Left lung (tissue), 10 donors: ENCODE data around the gene GABARAPL1. TPM values are rescaled to one million over a fixed set of nuclear protein-coding genes. Genes with fewer than 3 reads are reported as not detected.
"Not testable (repeated sequence)": the region's sequence is repeated elsewhere in the genome, so short reads cannot be mapped to it uniquely, and the experiment has no call there.

ENCODE experiments used
- ATAC-seq: fragments of 200-7000 bp; cut with Tn5 transposase; one replicate; pipeline ENCODE4 v1.9.1; 2020; ENCODE audit warnings: moderate library complexity
- DNase-seq, 4 donors: peaks; one replicate each; pipeline ENCODE4 v3.0.0-alpha.2; 2013 to 2020
- H3K27ac ChIP-seq, 2 donors: fragments of 200-600 bp; sonication (generic) in 1 of 2; one replicate each; pipeline versions ENCODE4 v1.5.0 to v1.8.0; 2020 to 2021
- H3K27me3 ChIP-seq, 2 donors: fragments of 200-600 bp; sonication (generic) in 1 of 2; one replicate each; pipeline versions ENCODE4 v1.5.0 to v1.8.0; 2020 to 2021
- H3K36me3 ChIP-seq, 2 donors: fragments of 200-600 bp; sonication (generic) in 1 of 2; one replicate each; pipeline versions ENCODE4 v1.5.0 to v1.8.0; 2020 to 2021
- H3K4me1 ChIP-seq, 2 donors: fragments of 200-600 bp; one replicate each; pipeline ENCODE4 v1.8.0; 2021
- H3K4me3 ChIP-seq, 2 donors: fragments of 200-600 bp; sonication (generic) in 1 of 2; one replicate each; pipeline versions ENCODE4 v1.5.0 to v1.8.0; 2020 to 2021; ENCODE audit warnings: mild to moderate bottlenecking in 1 of 2
- H3K9me3 ChIP-seq, 2 donors: fragments of 200-600 bp; sonication (generic) in 1 of 2; one replicate each; pipeline versions ENCODE4 v1.5.0 to v1.8.0; 2020 to 2021
- intact Hi-C, 2 donors: fragments of 100-400 bp; cut with DNase I; formaldehyde crosslinking; loops; one replicate each; pipeline versions ENCODE4 v1.11.2 to v1.14.2; 2022
- polyA plus RNA-seq, 6 donors: library from polyadenylated mRNA; unstranded; fragments of 120-200 nt; gene quantifications; one replicate each; pipeline ENCODE4 v1.2.1, GENCODE V29; 2013; ENCODE audit not compliant: insufficient read length in 6 of 6
- total RNA-seq, 2 donors: library from RNA; stranded (reverse); fragmentation: NEBNext Ultra II Directional; extraction: Animal tissue kit (Norgen Biotek cat#: 25700); gene quantifications; one replicate each; pipeline ENCODE4 v1.2.1, GENCODE V29; 2021
- TF ChIP-seq, protein P1 (sequence below), 2 donors: fragments of 200-600 bp; sonication (generic) in 1 of 2; IDR thresholded peaks; one replicate each; pipeline versions ENCODE4 v1.5.0 to v1.8.0; 2021; ENCODE audit warnings: antibody characterized with exemption in 2 of 2
- donor health status: DM: no; HTN: yes; CAD: no.
- donor health status: DM: no; HTN: no; CAD: no.

Gene GABARAPL1
- total and polyA plus RNA-seq, 8 donors, result 38.6 to 68.4 (median 48.4) TPM

DNA sequence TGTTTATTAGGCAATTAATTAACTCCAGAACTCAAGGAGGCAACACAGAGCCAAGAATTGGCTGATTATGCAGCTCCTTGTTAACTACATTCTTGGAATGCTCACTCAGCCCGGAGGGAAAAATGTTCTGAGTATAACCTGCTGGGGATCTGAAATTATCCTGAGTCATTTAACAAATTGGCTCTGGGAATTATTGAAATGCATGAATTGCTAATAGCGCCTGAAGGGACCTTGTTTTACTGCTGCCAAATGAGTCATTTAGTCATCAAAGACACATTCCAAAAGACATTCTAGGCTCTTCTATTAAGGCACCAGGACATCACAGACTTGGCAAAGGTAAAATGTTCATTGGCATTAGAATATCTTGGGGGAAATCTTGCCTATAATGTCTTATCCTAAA lies 20.8 kb upstream of the GABARAPL1 start:
- Histone ChIP-seq H3K4me1 (peaks cover 6 to 7% of the 10 kb centered on the region in 2 donors), H3K27me3 (no peaks in the 10 kb centered on the region), H3K9me3 (no peaks in the 10 kb centered on the region), H3K4me3 (no peak overlapping the region), H3K27ac (no peak overlapping the region), H3K36me3 (no peaks in the 10 kb centered on the region)
- TF ChIP-seq, protein P1, sequence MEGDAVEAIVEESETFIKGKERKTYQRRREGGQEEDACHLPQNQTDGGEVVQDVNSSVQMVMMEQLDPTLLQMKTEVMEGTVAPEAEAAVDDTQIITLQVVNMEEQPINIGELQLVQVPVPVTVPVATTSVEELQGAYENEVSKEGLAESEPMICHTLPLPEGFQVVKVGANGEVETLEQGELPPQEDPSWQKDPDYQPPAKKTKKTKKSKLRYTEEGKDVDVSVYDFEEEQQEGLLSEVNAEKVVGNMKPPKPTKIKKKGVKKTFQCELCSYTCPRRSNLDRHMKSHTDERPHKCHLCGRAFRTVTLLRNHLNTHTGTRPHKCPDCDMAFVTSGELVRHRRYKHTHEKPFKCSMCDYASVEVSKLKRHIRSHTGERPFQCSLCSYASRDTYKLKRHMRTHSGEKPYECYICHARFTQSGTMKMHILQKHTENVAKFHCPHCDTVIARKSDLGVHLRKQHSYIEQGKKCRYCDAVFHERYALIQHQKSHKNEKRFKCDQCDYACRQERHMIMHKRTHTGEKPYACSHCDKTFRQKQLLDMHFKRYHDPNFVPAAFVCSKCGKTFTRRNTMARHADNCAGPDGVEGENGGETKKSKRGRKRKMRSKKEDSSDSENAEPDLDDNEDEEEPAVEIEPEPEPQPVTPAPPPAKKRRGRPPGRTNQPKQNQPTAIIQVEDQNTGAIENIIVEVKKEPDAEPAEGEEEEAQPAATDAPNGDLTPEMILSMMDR (IDR thresholded peaks at IDR 0.05), result no peak
- intact Hi-C loops, result loop anchor here in 1 of 2 donors (5.0 kb wide), 1 partner anchor 40 kb away; no protein-coding TSS in a partner anchor
- no peak for ATAC-seq
- DNase-seq, result no peak

DNA sequence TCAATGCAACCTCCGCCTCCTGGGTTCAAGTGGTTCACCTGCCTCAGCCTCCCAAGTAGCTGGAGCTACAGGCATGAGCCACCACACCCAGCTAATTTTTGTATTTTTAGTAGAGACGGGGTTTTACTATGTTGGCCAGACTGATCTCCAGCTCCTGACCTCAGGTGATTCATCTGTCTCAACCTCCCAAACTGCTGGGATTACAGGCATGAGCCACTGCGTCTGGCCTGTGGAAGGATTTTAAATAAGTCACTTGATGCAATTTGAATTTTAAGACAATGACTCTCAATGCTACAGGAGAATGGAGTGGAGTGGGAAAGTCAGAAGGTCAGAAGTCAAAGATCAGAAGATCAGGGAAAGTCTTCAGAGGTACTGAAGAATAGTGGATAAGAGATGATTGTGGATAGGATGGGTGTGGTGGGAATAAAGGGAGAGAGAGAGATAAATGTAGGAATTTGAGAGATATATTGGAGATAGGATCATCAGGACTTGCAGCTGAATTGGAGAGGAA lies 18.5 kb upstream of the GABARAPL1 start:
- no peak overlapping the region for H3K27ac ChIP-seq
- peaks cover 5 to 7% of the 10 kb centered on the region in 2 donors for H3K4me1 ChIP-seq
- ATAC-seq (no peak), DNase-seq (no peak)
- H3K36me3 ChIP-seq, result no peaks in the 10 kb centered on the region
- TF ChIP-seq, protein P1 (IDR thresholded peaks at IDR 0.05), result no peak
- intact Hi-C loops, result loop anchor here in 1 of 2 donors (5.0 kb wide), 1 partner anchor 42 kb away; no protein-coding TSS in a partner anchor
- H3K27me3 ChIP-seq, result no peaks in the 10 kb centered on the region
- H3K4me3 ChIP-seq, result no peak overlapping the region
- no peaks in the 10 kb centered on the region for H3K9me3 ChIP-seq

GRCh38 chr12:10196210-10196609 lies 16.5 kb upstream of the GABARAPL1 start:
- H3K4me1 ChIP-seq, result no peaks in the 10 kb centered on the region
- no peak for ATAC-seq

GRCh38 chr12:10197879-10198278 lies 14.8 kb upstream of the GABARAPL1 start:
- H3K36me3 ChIP-seq, result no peaks in the 10 kb centered on the region
- DNase-seq (no peak), ATAC-seq (no peak)
- no peak overlapping the region for H3K27ac ChIP-seq
- no peaks in the 10 kb centered on the region for H3K27me3 ChIP-seq
- no peaks in the 10 kb centered on the region for H3K4me1 ChIP-seq
- H3K9me3 ChIP-seq, result no peaks in the 10 kb centered on the region
- TF ChIP-seq, protein P1 (IDR thresholded peaks at IDR 0.05), result no peak
- intact Hi-C loops, result no loop called here
- H3K4me3 ChIP-seq, result no peak overlapping the region

More at GRCh38 chr12:10196210-10196609, 16.5 kb upstream of the GABARAPL1 start:
- Histone ChIP-seq H3K9me3 (no peaks in the 10 kb centered on the region), H3K36me3 (no peaks in the 10 kb centered on the region), H3K27me3 (no peaks in the 10 kb centered on the region), H3K4me3 (no peak overlapping the region), H3K27ac (no peak overlapping the region)
- no peak for DNase-seq
- intact Hi-C loops, result no loop called here
- TF ChIP-seq, protein P1 (IDR thresholded peaks at IDR 0.05), result no peak

DNA sequence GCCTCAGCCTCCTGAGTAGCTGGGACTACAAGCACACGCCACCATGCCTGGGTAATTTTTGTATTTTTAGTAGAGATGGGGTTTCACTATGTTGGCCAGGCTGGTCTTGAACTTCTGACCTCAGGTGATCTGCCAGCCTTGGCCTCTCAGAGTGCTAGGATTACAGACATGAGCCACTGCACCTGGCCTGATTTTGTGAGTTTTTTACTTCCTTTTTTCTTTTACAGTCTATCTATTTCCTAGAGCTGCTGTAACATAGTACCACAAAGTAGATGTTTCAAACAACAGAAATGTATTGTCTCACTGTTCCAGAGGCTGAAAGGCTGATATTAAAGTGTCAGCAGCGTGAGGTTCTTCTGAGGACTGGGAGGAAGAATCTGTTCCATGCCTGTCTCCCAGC lies 8.2 kb upstream of the GABARAPL1 start:
- H3K36me3 ChIP-seq, H3K27me3 ChIP-seq, H3K4me3 ChIP-seq, H3K4me1 ChIP-seq, ATAC-seq, DNase-seq, H3K9me3 ChIP-seq, intact Hi-C loops, H3K27ac ChIP-seq: not testable (repeated sequence)
